AG04450 (cell line): ENCODE measurements around the gene SRA1. TPM values are rescaled to one million over a fixed set of nuclear protein-coding genes. Genes with fewer than 3 reads are reported as not detected.

Source experiments
- CTCF ChIA-PET: fragments of 300-600, 350-600 bp; formaldehyde crosslinking; extraction: SDS; loops from one replicate; lab custom pipeline; 2022; ENCODE audit warnings: antibody characterized with exemption, inconsistent platforms; lab: Charles Lee
- POLR2A ChIA-PET: fragments of 350-600 bp; formaldehyde crosslinking; extraction: SDS; loops from one replicate; lab custom pipeline; 2021; ENCODE audit warnings: antibody characterized with exemption, inconsistent platforms; lab: Yijun Ruan, JAX
- DNase-seq: peaks from one replicate; pipeline ENCODE4 v3.0.0-alpha.2; 2011; ENCODE audit warnings: low read depth, low spot score
- H3K27ac ChIP-seq: one replicate; pipeline ENCODE4 v1.5.1; 2012; ENCODE audit warnings: low read depth, low read length, control low read depth
- H3K27me3 ChIP-seq: one replicate; pipeline ENCODE4 v1.6.0; 2012; ENCODE audit warnings: low read length; ENCODE audit not compliant: control insufficient read depth, insufficient read depth
- H3K4me3 ChIP-seq: 2 replicates; pipeline ENCODE4 v1.5.1; 2011; ENCODE audit warnings: mild to moderate bottlenecking, low read depth, low read length, control low read depth
- H3K9me3 ChIP-seq: 2 replicates; pipeline ENCODE4 v1.5.1; 2012; ENCODE audit warnings: low read length; ENCODE audit not compliant: control insufficient read depth, insufficient read depth
- polyA plus RNA-seq: library from polyadenylated mRNA; depleted of rRNA; stranded (reverse); fragments of >200 nt; gene quantifications from 2 replicates; pipeline ENCODE4 v1.2.3, GENCODE V29; 2011
- TF ChIP-seq, protein P1 (sequence below): IDR thresholded peaks from 2 replicates; pipeline ENCODE4 v1.5.1; 2011; ENCODE audit warnings: low read depth, low read length, control low read depth, inconsistent platforms

The SRA1 gene
- polyA plus RNA-seq, 1 experiment = 52.8 TPM

DNA sequence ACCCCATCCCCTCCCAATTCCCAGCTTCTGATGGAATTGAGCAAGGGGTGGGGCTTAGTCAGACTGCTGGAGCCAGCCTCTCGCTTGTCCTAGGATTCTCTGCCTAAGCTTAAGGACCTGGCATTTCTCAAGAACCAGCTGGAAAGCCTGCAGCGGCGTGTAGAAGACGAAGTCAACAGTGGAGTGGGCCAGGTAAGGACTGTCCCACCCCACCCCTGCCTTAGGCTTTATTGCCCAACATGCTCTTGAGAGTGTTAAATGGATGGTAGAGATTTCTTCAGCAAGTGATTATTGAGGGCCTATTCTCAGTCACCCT lies 8.5 kb upstream of the SRA1 start:
- CTCF ChIA-PET = interaction anchor here (0.5 to 1.3 kb wide), 4 partner anchors 13 to 70 kb away, joined by 3 to 8 read pairs (median 3); no protein-coding TSS in a partner anchor
- DNase-seq = no peak
- no peaks in the 10 kb centered on the region; the same call in 1 of the 2 replicates for H3K9me3 ChIP-seq
- no peaks in the 10 kb centered on the region for H3K27me3 ChIP-seq
- TF ChIP-seq, protein P1, sequence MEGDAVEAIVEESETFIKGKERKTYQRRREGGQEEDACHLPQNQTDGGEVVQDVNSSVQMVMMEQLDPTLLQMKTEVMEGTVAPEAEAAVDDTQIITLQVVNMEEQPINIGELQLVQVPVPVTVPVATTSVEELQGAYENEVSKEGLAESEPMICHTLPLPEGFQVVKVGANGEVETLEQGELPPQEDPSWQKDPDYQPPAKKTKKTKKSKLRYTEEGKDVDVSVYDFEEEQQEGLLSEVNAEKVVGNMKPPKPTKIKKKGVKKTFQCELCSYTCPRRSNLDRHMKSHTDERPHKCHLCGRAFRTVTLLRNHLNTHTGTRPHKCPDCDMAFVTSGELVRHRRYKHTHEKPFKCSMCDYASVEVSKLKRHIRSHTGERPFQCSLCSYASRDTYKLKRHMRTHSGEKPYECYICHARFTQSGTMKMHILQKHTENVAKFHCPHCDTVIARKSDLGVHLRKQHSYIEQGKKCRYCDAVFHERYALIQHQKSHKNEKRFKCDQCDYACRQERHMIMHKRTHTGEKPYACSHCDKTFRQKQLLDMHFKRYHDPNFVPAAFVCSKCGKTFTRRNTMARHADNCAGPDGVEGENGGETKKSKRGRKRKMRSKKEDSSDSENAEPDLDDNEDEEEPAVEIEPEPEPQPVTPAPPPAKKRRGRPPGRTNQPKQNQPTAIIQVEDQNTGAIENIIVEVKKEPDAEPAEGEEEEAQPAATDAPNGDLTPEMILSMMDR = no peak
- POLR2A ChIA-PET = interaction anchor here (0.8 to 0.9 kb wide), 2 partner anchors 18 to 67 kb away, joined by 3 read pairs; partner anchors contain the start of genes CD14 and EIF4EBP3
- H3K27ac ChIP-seq = no peak overlapping the region
- H3K4me3 ChIP-seq = peak overlapping the region; percentile 98

DNA sequence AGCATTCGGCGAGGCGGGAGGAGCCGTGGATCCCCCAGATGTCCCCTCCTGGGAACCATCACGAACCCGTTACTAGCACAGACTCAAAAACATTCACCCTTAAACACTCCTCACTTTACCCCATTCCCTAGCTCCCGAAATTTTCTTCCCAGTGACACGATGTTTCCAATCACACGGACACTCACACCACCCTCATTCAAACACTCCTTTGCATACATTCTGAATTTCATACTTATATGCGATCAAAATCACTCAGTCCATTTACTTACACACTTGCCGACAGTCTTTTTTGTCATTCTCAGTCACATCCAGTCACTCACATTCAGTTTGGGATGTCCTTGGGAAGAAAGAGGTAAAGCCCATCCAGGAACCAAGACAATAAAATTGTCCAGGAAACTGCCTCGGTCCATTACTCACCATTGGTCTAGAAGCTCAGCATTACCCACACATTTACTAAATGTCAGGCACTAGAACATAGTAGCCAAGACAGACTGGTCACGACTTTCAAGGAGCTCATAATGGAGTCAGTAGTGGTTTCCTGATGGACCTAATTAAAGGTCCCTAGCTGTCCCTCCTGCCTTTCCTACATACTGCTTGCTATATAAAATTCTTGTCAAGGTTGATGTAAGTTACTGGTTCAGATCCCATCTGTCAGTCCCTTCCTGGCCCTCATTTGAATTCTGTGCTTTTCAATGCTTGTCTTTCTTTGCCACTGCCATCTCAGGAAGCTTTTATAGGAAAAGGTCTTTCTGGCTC lies 7.9 kb upstream of the SRA1 start:
- POLR2A ChIA-PET = interaction anchor here (0.5 to 0.9 kb wide), 3 partner anchors 17 to 68 kb away, joined by 3 read pairs; partner anchors contain the start of genes CD14 and EIF4EBP3
- CTCF ChIA-PET = interaction anchor here (0.5 to 1.3 kb wide), 4 partner anchors 13 to 70 kb away, joined by 3 to 8 read pairs (median 3); no protein-coding TSS in a partner anchor

DNA sequence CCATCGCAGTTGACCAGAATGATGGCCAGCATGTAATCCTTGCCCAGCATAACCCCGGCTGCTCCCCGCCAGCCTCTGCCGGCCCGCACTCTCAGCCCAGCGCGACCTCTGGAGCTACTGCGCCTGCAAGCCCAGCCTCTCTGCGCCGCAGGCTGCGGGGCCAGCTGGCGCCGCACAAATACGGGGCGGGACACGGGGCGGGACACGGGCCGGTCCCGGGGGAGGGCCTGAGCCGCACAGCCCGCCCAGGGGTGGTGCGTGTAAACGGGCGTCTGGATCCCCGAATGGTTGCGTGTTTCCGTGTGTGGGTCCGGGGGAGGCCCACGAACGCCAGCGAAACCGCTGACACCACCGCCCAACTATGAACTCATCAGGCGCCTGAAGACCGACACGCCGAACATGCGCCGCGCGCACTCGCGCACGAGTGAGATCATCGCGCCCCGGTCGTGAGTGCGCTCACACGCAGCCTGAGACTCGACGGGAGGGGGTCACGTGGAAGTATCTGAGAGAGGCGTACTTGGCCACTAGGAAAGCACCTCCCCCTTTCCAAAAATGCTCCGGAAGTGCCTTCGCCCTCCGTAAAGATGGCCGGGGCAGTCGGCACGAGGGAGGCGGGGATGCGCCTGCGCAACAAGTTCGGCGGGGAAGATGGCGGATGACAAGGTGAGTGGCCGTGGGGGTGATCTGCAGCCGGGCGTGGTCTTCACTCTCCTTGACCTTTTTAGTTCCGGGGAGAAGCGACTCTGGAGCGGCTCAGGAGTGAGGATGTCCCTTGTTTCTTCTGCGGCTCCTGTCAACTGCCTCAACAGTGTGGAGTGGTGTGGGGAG lies 7.1 kb upstream of the SRA1 start, which contains the start of the genes APBB3 and SLC35A4:
APBB3 (minus strand) TSS at position 403 of the 828 bp plus-strand sequence; CDS start at position 50, 353 bp downstream.
SLC35A4 (plus strand) TSS at position 633 of the 828 bp plus-strand sequence. CDS start 2,342 bp downstream, outside the sequence.
- TF ChIP-seq, protein P1 = no peak
- Histone ChIP-seq H3K27ac (peak within 1 kb of the TSS; percentile 89), H3K27me3 (no peaks in the 10 kb centered on the region), H3K9me3 (no peaks in the 10 kb centered on the region; the same call in 1 of the 2 replicates), H3K4me3 (peak within 1 kb of the TSS; percentile 98)
- POLR2A ChIA-PET = interaction anchor here (0.6 to 2.1 kb wide), 8 partner anchors 12 to 163 kb away, joined by 3 to 13 read pairs (median 6); partner anchors contain the start of genes ANKHD1, EIF4EBP3, IK and NDUFA2
- CTCF ChIA-PET = interaction anchor here (0.6 to 1.3 kb wide), 3 partner anchors 14 to 71 kb away, joined by 3 to 8 read pairs (median 4); no protein-coding TSS in a partner anchor
- peak; percentile 99 for DNase-seq

More for the DNA sequence above, 7.9 kb upstream of the SRA1 start:
- H3K4me3 ChIP-seq = peak overlapping the region; percentile 98
- H3K27ac ChIP-seq = peak overlapping the region; percentile 89
- DNase-seq = no peak
- TF ChIP-seq, protein P1 = no peak
- no peaks in the 10 kb centered on the region for H3K27me3 ChIP-seq
- H3K9me3 ChIP-seq = no peaks in the 10 kb centered on the region; the same call in 1 of the 2 replicates

DNA sequence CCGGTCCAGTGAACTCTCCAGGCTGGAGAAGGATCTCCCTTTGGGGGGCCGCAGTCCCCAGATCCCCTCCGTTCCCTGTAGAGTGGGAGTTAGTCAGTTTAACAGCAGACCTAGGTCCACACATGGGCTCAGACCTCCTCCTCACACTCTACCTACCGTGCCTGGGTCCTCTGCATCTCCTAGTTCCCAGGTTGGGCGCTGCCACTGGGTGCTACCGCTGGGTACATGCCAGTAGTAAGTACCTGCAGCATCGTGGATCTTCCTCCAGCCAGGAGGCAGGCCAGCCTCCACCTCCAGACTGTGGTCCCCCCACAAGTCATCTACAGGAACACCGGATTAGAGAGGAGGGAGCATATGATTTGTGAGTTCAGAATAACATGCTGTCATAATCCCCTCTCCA lies 6.3 kb upstream of the SRA1 start:
- no peak for DNase-seq
- TF ChIP-seq, protein P1 = no peak
- Histone ChIP-seq H3K9me3 (no peaks in the 10 kb centered on the region; the same call in 1 of the 2 replicates), H3K27ac (peak overlapping the region; percentile 89), H3K27me3 (no peaks in the 10 kb centered on the region), H3K4me3 (peak overlapping the region; percentile 98)
- ChIA-PET POLR2A (interaction anchor here (0.6 to 2.1 kb wide), 8 partner anchors 13 to 162 kb away, joined by 3 to 13 read pairs (median 6); partner anchors contain the start of genes ANKHD1, EIF4EBP3, IK and NDUFA2), CTCF (interaction anchor here (0.6 kb wide), 1 partner anchor 16 kb away, joined by 4 read pairs; no protein-coding TSS in a partner anchor)
